HEK293 (cell line): ENCODE results near the gene PLEKHG7.

Experiments
- CTCF ChIA-PET: fragments of 350-600 bp; formaldehyde crosslinking; extraction: SDS; loops from one replicate; lab custom pipeline; 2021; ENCODE audit warnings: antibody characterized with exemption; lab: Yijun Ruan, JAX
- POLR2A ChIA-PET: fragments of 300-600 bp; formaldehyde crosslinking; extraction: SDS; loops from one replicate; lab custom pipeline; 2020; ENCODE audit warnings: antibody characterized with exemption, inconsistent platforms; lab: Yijun Ruan, JAX
- H3K27ac ChIP-seq: fragments of 200-500 bp; sonication (Bioruptor generic); 2 replicates; pipeline ENCODE4 v1.5.1; 2014; ENCODE audit warnings: low read depth, low read length, control low read depth, inconsistent platforms; ENCODE audit errors: extremely low read depth
- H3K36me3 ChIP-seq, 2 experiments: fragments of 200-500 bp in 1 of 2; sonication (Bioruptor generic) in 1 of 2; 1 replicate in 1 of 2; 2 replicates in 1 of 2; pipeline ENCODE4 v1.5.1; 2014 to 2017; ENCODE audit warnings: inconsistent platforms in 2 of 2, low read length in 2 of 2; ENCODE audit not compliant: control insufficient read depth in 2 of 2, insufficient read depth in 1 of 2
- H3K4me1 ChIP-seq: fragments of 200-500 bp; sonication (Bioruptor generic); 2 replicates; pipeline ENCODE4 v1.5.1; 2014; ENCODE audit warnings: mild to moderate bottlenecking, low read length, inconsistent platforms; ENCODE audit not compliant: control insufficient read depth, insufficient read depth
- H3K4me3 ChIP-seq: 2 replicates; pipeline ENCODE4 v1.5.1; 2011; ENCODE audit warnings: low read depth, mild to moderate bottlenecking, control low read depth, low read length, moderate library complexity
- H3K9me3 ChIP-seq: fragments of 200-500 bp; sonication (Bioruptor generic); 2 replicates; pipeline ENCODE4 v1.5.1; 2014; ENCODE audit warnings: low read depth, low read length, inconsistent platforms; ENCODE audit not compliant: control insufficient read depth, insufficient read depth
- BCL11A ChIP-seq: fragments of 450-650 bp; formaldehyde crosslinking; IDR thresholded peaks from 2 replicates; pipeline ENCODE4 v1.5.1; 2016; ENCODE audit warnings: low read depth, missing biosample characterization, missing genetic modification characterization
- HOXD13 ChIP-seq: sonication (generic); formaldehyde crosslinking; IDR thresholded peaks from 2 replicates; pipeline ENCODE4 v1.8.0; 2022; ENCODE audit warnings: missing genetic modification reagents, borderline replicate concordance
- MYNN ChIP-seq: fragments of 450-650 bp; formaldehyde crosslinking; IDR thresholded peaks from 2 replicates; pipeline ENCODE4 v1.5.1; 2016; ENCODE audit warnings: missing biosample characterization, missing genetic modification characterization, borderline replicate concordance
- OSR2 ChIP-seq: fragments of 450-650 bp; formaldehyde crosslinking; IDR thresholded peaks from 2 replicates; pipeline ENCODE4 v1.5.1; 2016; ENCODE audit warnings: missing biosample characterization, missing genetic modification characterization
- PBX3 ChIP-seq: sonication (generic); formaldehyde crosslinking; IDR thresholded peaks from 2 replicates; pipeline ENCODE4 v1.8.1; 2022; ENCODE audit warnings: mild to moderate bottlenecking, moderate library complexity, missing genetic modification reagents
- REPIN1 ChIP-seq: fragments of 450-650 bp; formaldehyde crosslinking; IDR thresholded peaks from 2 replicates; pipeline ENCODE4 v1.5.1; 2017; ENCODE audit warnings: missing biosample characterization, missing genetic modification characterization, low read depth
- REST ChIP-seq: fragments of 450-650 bp; formaldehyde crosslinking; IDR thresholded peaks from 2 replicates; pipeline ENCODE4 v1.5.1; 2016; ENCODE audit warnings: missing biosample characterization, missing genetic modification characterization
- YY1 ChIP-seq: fragments of 450-650 bp; formaldehyde crosslinking; IDR thresholded peaks from 2 replicates; pipeline ENCODE4 v1.5.1; 2018; ENCODE audit warnings: missing biosample characterization, missing genetic modification characterization
- ZBTB6 ChIP-seq: fragments of 450-650 bp; formaldehyde crosslinking; IDR thresholded peaks from 2 replicates; pipeline ENCODE4 v1.5.1; 2017; ENCODE audit warnings: missing biosample characterization, missing genetic modification characterization
- ZBTB8A ChIP-seq: fragments of 450-650 bp; formaldehyde crosslinking; IDR thresholded peaks from 2 replicates; pipeline ENCODE4 v1.5.1; 2016; ENCODE audit warnings: missing biosample characterization, missing genetic modification characterization
- ZFP41 ChIP-seq: fragments of 450-650 bp; formaldehyde crosslinking; IDR thresholded peaks from 2 replicates; pipeline ENCODE4 v1.5.1; 2016; ENCODE audit warnings: missing biosample characterization, missing genetic modification characterization, borderline replicate concordance
- ZNF223 ChIP-seq: fragments of 450-650 bp; formaldehyde crosslinking; IDR thresholded peaks from 2 replicates; pipeline ENCODE4 v1.5.1; 2016; ENCODE audit warnings: missing biosample characterization, missing genetic modification characterization
- ZNF366 ChIP-seq: fragments of 450-650 bp; formaldehyde crosslinking; conservative IDR thresholded peaks from 2 replicates; pipeline ENCODE4 v1.5.1; 2016; ENCODE audit warnings: missing biosample characterization, missing genetic modification characterization
- ZNF768 ChIP-seq: fragments of 450-650 bp; formaldehyde crosslinking; IDR thresholded peaks from 2 replicates; pipeline ENCODE4 v1.5.1; 2018; ENCODE audit warnings: missing biosample characterization, mild to moderate bottlenecking, missing genetic modification characterization
- TF ChIP-seq, protein P1 (sequence below): fragments of 450-650 bp; formaldehyde crosslinking; IDR thresholded peaks from 2 replicates; pipeline ENCODE4 v1.5.1; 2016; ENCODE audit warnings: missing biosample characterization, missing genetic modification characterization
- TF ChIP-seq, protein P2 (sequence below): fragments of 450-650 bp; formaldehyde crosslinking; IDR thresholded peaks from 2 replicates; pipeline ENCODE4 v1.5.1; 2016; ENCODE audit warnings: missing biosample characterization, missing genetic modification characterization
- TF ChIP-seq, protein P3 (sequence below): IDR thresholded peaks from 2 replicates; pipeline ENCODE4 v1.6.1; 2011; ENCODE audit warnings: mild to moderate bottlenecking, low read depth, low read length, borderline replicate concordance

Gene PLEKHG7

DNA sequence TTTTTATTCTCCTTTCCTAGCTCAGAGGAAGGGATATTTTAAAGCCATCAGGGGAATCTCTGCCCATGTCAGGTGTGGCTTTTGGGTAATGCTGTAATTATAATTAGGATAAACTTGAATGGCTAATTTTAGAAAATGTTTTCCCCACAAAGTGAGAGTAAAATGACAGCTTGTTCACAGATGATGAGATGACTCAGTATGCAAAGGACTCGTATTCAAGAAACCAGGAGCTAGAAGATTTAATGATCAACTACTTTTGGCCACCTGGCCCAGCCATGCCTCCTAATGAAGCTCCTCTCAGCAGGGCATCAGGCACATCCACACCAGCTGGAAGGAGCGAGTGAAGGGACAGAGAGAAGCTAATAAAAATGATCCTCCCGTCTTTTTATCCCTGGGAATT is 29.0 kb upstream of the PLEKHG7 start:
- H3K36me3 ChIP-seq: no peaks in the 10 kb centered on the region
- POLR2A ChIA-PET: no interaction called here
- TF ChIP-seq, protein P1, sequence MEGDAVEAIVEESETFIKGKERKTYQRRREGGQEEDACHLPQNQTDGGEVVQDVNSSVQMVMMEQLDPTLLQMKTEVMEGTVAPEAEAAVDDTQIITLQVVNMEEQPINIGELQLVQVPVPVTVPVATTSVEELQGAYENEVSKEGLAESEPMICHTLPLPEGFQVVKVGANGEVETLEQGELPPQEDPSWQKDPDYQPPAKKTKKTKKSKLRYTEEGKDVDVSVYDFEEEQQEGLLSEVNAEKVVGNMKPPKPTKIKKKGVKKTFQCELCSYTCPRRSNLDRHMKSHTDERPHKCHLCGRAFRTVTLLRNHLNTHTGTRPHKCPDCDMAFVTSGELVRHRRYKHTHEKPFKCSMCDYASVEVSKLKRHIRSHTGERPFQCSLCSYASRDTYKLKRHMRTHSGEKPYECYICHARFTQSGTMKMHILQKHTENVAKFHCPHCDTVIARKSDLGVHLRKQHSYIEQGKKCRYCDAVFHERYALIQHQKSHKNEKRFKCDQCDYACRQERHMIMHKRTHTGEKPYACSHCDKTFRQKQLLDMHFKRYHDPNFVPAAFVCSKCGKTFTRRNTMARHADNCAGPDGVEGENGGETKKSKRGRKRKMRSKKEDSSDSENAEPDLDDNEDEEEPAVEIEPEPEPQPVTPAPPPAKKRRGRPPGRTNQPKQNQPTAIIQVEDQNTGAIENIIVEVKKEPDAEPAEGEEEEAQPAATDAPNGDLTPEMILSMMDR (tag by site-specific recombination): no peak
- no peak for TF ChIP-seq ZBTB8A (tag by site-specific recombination)
- no peak for TF ChIP-seq ZNF768 (tag by site-specific recombination)
- no peak for TF ChIP-seq ZBTB6 (tag by site-specific recombination)
- TF ChIP-seq REST (tag by site-specific recombination): no peak
- no peak for TF ChIP-seq ZNF223
- no peak for TF ChIP-seq OSR2 (tag by site-specific recombination)
- TF ChIP-seq, protein P2, sequence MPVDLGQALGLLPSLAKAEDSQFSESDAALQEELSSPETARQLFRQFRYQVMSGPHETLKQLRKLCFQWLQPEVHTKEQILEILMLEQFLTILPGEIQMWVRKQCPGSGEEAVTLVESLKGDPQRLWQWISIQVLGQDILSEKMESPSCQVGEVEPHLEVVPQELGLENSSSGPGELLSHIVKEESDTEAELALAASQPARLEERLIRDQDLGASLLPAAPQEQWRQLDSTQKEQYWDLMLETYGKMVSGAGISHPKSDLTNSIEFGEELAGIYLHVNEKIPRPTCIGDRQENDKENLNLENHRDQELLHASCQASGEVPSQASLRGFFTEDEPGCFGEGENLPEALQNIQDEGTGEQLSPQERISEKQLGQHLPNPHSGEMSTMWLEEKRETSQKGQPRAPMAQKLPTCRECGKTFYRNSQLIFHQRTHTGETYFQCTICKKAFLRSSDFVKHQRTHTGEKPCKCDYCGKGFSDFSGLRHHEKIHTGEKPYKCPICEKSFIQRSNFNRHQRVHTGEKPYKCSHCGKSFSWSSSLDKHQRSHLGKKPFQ (tag by site-specific recombination): no peak
- no peak for TF ChIP-seq YY1 (tag by site-specific recombination)
- no peak for TF ChIP-seq BCL11A (tag by site-specific recombination)
- TF ChIP-seq ZFP41 (tag by site-specific recombination): no peak
- TF ChIP-seq, protein P3, sequence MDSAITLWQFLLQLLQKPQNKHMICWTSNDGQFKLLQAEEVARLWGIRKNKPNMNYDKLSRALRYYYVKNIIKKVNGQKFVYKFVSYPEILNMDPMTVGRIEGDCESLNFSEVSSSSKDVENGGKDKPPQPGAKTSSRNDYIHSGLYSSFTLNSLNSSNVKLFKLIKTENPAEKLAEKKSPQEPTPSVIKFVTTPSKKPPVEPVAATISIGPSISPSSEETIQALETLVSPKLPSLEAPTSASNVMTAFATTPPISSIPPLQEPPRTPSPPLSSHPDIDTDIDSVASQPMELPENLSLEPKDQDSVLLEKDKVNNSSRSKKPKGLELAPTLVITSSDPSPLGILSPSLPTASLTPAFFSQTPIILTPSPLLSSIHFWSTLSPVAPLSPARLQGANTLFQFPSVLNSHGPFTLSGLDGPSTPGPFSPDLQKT: no peak
- TF ChIP-seq PBX3 (CRISPR knock-in tag): no peak
- no peak for TF ChIP-seq HOXD13 (CRISPR knock-in tag)
- no peak for TF ChIP-seq MYNN (tag by site-specific recombination)
- no peak for TF ChIP-seq REPIN1 (tag by site-specific recombination)
- TF ChIP-seq ZNF366 (tag by site-specific recombination): no peak
- TF ChIP-seq, all 188 proteins: peak for 0
- Histone ChIP-seq H3K9me3 (no peaks in the 10 kb centered on the region), H3K4me1 (no peaks in the 10 kb centered on the region), H3K27ac (no peak overlapping the region), H3K4me3 (no peak overlapping the region)
- CTCF ChIA-PET: no interaction called here
